Muscle of arm (tissue), 12 donors: ENCODE data around the gene CPNE5. TPM values are rescaled to one million over a fixed set of nuclear protein-coding genes. Genes with fewer than 3 reads are reported as not detected.

ENCODE experiments used
- DNase-seq: peaks from one replicate; pipeline ENCODE4 v3.0.0-alpha.2; 2013
- polyA plus RNA-seq, 12 donors: library from polyadenylated mRNA; unstranded; fragments of 120-200 nt; gene quantifications; one replicate each; pipeline ENCODE4 v1.2.1, GENCODE V29; 2013; ENCODE audit not compliant: insufficient read length in 12 of 12

The CPNE5 gene
- polyA plus RNA-seq, 12 donors = 5.7 to 30.5 (median 11.1) TPM; not detected in 1

DNA sequence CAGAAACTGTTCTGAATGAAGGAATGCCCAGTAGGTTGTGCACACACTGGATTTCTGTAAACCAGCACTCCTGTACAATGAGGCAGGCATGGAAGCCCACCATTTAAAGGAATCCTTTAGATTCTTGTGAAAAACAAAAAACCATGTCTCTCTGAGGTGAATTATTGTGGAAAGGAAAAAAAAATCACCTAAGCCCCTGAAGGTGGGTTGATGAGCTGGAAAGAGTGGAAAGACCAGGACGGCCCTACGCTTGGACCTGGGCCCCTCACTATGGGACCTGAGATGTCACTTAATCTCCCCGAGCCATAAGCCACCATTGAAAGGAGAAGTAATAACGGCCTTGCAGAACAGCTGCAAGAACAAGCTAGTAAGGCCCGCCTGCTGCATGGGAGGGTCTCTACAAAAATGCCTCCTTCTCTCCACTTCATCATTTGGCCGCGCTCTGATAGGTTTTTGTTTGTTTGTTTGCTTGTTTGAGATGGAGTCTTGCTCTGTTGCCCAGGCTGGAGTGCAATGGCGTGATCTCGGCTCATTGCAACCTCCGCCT lies 72.8 kb downstream of the CPNE5 start:
- DNase-seq = no peak

DNA sequence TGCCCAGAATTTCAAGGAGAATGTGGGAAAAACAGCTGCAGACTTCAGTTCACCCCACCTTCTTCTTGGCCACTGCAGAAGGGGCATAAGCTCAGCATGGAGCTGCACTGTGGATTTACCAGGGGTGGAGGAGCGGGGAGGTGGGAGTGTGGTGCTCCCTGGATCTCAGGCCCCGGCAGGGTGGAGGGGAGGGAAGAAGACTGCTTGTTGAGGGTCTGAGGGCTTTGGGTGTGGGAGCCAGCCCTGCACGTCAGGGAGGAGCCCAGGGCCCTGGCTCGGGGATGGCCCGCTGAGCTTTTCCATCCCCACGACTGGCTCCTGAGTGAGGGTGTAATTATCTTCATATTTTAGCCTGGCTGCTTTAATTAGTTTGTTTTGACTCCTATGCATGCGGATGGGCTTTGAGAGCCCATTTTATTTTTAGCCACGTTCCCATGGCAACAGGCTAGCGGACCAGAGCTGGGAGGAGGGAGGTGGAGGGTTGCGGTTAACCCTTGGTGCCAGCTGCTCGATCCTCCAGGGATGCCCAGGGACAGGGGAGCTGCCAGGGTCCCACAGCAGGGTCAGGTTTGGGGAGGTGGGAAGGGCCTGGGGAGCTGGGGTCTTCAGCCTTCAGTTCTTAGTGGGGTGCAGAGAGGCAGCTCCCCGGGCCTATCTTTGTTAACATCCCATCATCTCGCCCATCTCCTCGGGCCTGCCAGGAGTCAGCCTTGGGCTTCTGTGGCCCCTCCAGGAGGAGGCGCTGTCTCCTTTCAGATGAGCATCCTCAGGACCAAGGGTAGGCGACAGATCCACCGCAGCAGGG lies 73.4 kb downstream of the CPNE5 start:
- DNase-seq = peak; percentile 86

DNA sequence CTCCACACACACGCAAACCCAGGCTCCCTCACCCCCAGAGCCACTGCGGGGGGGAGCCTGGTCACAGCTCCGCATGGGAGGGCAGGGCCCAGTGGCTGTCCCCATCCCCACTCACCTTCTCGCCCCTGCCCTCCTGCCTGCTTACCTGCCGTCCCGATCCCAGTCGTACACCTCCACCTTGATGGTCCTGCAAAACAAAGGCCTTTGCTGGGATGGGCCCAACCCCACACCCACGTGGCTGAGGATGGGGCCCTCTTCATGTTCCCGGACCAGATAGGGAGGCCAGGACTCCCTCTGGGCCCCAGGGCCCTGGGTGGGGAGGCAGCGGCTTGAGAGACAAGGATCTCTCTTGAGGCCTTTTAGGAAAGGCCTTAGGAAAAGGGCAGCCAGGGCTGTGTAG lies 74.1 kb downstream of the CPNE5 start:
- DNase-seq = no peak

DNA sequence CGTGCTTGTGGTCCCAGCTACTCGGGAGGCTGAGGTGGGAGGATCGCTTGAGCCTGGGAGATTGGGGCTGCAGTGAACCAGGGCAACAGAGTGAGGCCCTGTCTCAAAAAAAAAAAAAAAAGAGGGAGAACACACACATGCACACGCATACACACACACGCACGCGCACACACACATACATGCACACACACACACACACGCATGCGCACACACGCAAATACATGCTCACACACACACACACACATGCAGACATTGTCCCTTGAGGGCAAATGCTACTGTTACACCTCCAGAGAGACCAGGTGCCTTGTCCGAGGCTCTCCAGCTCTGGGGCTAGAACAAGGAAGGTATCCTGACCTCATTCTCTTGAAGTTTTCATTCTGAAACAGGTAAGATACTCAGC lies 77.1 kb downstream of the CPNE5 start:
- DNase-seq = no peak

DNA sequence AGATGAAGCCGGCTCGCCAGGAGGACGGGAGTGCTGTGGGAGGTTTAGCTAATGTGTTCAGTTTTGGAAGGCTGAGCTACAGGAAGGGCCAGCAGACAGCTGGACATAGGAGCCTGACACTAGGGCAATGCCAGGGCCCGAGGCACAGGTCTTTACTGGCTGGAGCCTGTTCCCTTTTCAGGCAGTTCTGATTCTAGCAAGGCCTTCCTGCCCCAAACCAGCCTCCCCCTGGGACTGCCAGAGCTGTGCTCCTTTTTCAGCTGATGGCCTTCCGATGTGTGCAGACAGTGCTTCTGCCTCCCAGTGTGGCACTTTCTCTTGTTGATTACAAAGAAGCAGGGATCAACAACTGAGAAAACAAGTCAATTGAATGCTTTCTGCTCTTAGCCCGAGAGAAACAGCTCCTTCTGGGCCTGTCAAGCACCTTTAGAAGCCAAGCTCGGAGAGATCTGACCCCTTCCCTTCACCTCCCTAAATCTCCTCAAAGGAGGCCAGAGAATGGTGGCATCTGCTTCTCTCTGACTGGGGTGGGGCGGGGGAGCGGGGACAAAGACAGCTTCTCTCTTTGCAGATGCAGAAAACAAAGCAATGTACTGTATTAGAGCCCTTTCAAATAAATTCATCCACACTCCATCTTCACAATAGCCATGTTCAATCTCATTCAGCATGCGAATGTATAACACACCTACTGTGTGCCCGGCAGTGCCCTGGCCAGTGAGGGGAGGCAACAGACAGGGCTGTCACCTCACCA lies 78.4 kb downstream of the CPNE5 start:
- DNase-seq = no peak

DNA sequence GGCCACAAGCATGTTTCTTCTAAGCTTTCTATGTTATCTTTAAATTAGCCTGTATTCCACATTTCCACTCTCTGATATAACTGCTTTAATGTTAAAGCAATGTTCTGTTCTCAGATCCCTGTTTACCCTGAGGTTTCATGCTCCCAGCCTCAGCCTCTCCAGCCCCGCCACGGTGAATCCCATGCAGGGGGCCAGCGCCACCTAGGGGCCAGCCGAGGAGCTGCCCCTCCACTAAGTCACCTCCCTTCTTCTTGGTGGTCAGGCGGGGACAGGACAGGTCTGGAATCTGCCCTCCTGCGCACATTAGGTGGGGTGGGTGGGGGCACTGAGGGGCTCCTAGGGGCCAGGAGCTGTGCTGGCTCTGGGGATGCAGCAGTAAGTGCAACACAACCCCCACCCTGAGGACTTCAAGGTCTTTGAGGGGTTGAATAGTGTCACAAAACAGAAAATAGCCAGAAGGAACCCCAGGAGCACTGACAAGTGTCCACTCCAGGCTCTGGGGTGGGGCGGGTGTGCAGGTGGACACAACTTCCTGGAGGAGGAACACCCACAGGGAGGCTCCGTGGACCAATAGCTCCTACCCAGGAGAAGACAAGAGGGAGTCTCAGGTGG lies 80.0 kb downstream of the CPNE5 start:
- peak; percentile 80 for DNase-seq

DNA sequence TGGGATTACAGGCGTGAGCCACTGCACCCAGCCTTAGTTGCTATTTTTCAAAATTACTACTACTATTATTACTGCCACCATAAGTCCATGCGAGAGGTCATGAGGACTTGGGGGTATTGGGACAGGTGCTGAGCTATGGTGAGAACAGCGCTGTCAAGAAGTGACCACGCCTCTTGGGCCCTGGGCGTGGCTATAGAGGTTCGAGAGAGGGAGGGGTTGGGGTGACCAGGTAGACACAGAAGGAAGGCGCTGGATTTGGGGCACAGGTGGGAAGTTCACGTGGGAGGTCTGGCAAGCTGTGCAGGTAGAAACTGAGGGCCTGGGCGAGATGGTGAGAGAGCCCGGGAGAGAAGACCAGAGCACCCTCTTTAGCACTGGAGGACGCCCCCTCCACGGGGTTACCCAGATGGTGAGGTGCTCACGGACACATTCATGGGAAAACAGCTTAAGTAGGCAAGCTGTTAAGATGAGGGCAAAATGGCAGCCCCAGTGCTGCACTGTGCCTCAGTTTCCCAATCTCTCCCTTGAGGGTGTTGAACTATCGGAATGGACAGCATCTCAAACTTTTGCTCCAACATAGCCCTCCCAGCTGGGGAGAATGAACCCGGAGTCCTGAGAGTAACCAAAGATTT lies 80.6 kb downstream of the CPNE5 start:
- DNase-seq = no peak

DNA sequence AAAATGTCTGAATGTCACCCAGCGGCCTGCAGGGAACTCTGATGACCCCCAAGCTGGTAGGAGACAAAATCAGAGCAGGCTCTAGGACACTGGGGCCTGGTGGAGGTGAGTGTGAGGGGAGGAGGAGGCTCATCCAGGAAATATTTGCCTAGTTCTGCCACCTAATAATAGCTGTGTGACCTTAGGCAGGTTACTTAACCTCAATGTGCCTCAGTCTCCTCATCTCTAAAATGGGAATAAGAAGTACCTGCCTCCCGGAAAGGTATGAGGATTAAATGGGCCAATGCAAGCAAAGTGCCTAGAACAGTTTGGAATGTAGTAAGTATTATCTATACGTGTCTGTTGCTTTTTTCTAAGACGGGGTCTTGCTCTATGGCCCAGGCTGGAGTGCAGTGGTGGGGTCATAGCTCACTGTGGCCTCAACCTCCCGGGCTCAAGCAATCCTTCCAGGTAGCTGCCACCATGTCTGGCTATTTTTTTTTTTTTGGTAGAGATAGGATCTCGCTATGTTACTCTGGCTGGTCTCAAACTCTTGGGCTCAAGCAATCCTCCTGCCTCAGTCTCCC lies 81.2 kb downstream of the CPNE5 start:
- no peak for DNase-seq

DNA sequence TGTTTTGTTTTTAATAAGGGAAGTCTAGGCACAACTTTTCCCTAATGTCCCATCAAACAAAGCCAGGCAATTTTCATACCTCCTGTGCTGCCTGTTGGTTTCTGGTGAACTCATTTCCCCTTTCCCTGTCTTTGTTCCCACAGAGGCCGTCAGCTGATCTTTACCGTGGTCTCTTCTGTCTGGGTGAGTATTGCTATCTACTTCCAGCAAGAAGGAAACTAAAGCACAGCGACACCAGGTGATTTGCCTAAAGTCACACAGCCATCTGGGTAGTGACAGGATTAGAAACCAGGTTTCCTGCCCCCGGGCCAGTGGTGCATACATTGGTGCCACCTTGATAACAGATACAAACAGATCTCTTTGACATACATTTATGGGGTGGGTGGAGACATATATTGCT lies 82.0 kb downstream of the CPNE5 start:
- DNase-seq = no peak

DNA sequence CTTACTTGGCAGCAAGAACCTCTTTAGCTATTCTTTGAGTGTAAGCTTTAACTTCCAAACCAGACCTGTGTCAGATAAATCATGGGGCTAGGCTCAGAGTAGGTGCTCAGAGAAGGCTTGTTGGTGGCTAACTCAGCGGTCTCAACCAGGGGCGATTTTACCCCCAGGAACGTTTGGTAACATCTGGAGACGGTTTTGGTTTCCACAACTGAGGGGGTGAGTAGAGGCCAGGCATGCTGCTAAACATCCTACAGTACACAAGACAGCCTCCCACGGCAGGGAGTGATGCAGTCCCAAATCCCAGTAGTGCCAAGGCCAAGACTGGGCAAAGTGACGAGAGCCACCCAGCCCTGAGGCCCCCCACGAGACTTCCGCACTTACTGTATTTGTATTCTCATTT lies 82.5 kb downstream of the CPNE5 start:
- no peak for DNase-seq

DNA sequence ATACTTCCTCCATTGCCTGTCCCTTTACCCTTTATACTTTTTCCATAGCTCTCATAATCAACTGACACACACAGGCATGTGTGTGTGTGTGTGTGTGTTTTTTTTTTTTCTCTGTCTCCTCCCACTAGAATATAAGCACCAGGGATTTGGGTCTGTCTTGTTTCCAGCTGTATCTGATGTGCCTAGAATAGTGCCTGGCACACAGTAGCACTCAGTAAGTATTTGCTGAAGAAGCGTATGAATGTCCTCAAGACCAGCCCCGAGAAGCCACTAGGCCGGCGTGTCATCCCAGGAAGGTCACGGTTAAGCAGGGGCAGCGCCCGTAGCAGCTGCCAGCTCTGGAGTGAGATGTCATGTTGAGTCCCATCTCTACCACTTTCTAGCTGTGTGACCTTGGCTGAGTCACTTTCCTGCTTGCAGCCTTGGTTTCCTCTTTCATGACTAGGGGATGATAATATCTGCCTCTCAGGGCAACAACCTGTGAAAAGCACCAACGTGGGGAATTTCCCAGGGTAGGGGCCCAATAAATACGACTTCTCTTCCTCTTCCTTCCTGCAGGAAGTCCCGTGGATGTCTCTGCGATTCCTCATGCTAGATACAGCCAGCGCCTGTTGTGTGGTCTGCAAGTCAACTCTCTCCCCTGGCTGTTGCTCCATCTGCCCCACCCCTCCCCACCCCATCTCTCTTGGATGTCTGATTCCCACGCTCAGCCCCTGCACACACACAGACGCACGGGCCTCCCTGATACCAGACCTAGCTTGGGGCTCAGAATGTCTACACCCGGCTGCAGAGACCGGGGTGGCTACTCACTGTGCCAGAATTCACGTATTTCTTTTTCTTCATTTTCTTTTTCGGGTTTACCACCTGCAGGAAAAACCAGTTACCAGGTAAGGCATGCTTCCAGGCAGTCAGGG lies 83.6 kb downstream of the CPNE5 start:
- DNase-seq = no peak

DNA sequence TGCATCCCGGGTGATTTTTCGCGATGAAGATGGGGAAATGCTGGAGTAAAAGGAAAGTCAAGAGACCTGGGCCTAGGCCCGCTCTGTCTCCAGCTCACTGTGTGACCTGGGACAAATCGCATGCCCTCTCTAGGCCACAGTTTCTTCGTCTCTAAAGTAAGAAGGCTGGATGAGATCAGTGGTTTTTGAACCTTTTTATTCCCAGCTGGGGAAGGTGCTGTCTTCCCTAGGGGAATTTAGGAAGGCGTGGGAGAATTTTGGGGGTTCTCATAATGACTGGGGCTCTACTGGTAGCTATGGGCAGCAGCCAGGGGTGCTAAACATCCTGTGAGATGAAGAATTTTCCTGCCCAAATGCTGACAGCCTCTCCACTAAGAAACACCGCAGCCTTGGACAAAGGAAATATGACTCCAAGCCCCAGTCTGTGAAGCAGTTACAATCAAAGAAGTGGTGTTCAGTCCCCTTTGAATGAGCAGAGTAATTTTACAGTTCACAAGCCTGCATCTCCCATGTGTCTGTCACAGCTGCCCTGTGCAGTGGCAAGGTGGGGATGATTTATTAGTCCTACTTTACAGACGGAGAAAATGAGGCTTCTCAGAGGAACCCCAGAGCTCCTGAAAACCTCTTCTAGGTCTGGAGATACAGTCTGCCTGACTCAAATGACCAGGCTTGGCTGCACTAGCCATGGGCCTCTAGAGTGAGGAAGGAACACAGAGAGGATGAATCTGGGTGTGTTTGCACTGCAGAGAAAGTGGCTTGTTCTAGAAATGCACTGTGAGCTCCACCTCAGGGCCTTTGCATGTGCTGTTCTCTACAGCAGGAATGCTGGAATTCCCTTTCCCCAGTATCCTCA lies 84.4 kb downstream of the CPNE5 start:
- DNase-seq = no peak

DNA sequence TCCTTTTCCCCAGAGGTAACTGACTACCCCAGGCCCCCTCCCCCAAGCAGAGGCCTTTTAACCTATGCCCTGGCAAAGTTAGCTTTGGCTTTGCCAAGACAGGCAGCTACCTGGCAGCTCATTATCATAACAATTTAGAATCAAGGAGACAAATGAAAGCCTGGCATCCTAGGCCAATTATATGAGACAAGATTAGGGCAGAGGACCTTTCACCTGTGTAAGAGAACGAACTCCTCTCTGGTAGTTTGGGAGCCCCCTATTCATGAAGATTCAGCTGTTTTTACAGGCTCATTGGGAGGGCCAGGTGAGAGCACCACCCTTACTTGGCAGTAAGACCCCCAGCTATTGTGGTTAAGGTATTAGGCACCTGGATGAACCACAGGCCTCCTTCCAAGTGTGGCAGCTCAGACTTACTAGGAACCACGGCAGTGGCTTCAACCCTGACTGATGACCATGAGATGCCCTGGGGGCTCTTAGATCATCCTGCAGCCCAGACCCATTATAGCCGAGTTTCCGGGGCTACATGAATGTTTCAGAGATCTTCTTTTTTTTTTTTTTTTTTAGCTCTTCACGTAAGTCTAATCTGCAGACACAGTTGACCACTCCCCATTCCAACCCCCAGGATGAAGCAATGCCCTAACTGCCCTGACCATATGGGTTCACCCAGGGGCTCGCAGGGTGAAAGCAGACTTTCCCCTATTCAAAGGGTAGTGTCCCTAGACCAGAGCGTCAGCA lies 85.4 kb downstream of the CPNE5 start:
- DNase-seq = no peak

DNA sequence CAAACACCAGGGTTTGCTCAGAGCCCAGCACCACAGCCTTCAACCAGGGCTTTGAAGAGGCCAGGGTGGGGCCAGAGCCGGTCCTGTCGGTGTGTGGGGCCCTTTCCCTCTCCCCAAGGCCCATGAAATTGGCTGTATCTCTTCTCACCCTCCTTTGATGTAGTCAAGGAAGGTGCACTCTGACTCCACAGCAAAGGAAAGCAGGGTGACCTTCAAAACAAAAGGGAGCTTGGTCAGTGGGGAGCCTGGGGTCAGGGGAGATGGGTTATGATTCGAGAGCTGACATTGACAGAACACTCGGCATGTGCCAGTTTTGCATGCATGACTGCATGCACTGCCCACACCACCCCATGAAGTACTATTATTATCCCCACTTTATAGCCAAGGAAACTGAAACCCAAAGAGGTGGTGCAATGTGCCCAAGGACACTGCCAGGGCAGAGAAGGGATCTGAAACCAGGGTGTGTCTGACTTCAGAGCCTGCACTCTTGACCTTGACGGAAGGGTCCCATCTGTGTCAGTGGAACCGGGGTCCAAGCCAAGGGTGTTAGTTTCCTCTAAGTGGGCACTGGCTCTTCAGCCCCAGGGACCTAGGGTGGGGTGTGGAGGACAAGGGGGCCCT lies 86.2 kb downstream of the CPNE5 start:
- no peak for DNase-seq

DNA sequence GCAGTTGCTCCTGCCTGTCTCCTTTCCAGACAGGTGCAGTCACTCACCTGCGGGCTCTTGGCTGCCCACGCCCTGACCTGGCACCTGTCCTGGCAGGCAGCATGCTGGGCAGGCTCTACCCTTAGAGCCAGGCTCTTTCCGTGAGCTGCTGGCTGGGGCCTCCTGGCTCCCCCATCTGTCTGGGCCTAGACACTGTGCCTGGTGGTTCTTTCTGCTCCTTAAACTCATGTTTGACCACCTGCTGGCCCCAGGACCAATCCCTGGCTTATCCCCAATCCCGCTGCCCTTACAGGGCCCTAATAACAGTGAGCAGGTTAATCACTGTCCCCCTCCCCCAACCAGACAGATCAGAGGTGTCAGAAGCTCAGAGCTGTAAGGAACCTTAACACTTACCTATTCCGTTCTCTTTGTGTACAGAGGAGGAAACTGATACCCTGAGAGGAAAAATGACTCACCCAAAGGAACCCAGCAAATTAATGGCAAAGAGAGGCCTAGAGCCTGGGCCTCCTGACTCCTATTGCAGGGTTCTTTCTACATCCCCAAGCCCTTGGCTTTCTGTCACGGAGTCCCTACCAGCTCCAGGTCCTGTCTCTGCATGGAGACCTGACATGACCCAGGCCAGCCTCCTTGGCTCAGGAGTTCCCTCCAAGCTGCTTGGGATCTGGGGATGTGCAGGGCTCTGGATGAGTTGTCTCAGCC lies 86.9 kb downstream of the CPNE5 start:
- DNase-seq = no peak

DNA sequence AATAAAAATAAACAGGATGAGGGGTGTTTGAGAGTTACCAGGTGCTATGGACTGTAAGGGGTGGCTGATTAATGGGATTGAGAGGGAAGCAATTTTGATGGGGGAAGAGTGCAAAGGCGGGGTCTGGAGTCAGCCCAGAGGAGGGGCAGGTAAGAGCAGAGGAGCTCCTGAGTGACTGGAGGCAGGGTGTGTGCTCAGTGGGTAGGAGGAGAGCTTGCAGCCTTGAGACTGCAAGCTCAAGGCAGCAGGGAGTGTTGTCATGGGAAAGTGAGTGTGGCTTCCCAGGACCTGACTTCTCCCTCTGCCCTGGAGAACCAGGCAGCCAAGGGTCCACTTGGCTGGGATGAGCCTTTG lies 87.4 kb downstream of the CPNE5 start:
- DNase-seq = no peak

DNA sequence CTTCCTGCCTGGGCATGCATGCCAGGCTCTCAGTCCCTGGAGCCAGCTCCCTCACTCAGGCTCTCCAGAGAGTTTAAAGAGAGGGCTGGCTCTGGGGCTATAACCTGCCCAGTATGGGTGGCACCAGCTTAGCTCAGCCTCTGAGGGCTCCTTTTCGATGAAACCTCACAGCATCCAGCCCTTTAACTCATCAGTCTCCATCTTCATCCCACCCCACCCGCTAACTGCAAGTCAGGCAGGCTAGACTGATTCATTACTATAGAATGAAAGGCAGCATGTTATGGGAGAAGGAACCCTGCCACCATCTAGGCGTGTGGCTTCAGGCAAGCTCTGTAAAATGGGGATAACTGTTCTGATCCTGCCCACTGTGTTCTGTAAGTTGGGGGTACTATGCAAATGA lies 88.2 kb downstream of the CPNE5 start:
- no peak for DNase-seq
